ENCODE results near the gene CACNA2D1.

The CACNA2D1 gene

GRCh38 chr7:82179311-82179710 lies 264.3 kb downstream of the CACNA2D1 start:
- DNase-seq: peak; percentile 88
- H3K36me3 ChIP-seq (ENCODE audit: control insufficient read depth, insufficient read depth, low read length): no peaks in the 10 kb centered on the region
- no peak overlapping the region for H2AK5ac ChIP-seq (ENCODE audit: low read length)
- H3K4ac ChIP-seq (ENCODE audit: low read depth, low read length): no peak overlapping the region
- no peak overlapping the region for H2BK15ac ChIP-seq (replicated peaks; ENCODE audit: low read depth)
- no CpG with 5 or more reads among the region's 1 CpG for WGBS (ENCODE audit: extremely low coverage, insufficient coverage, low lambda C conversion rate)
- H3K4me3 ChIP-seq (ENCODE audit: low read length): no peak overlapping the region
- H3K18ac ChIP-seq (ENCODE audit: low read length): no peak overlapping the region
- no peak overlapping the region for H3K9ac ChIP-seq (ENCODE audit: low read length)
- no peak overlapping the region for H4K8ac ChIP-seq (ENCODE audit: low read depth, low read length)
- H3K56ac ChIP-seq (ENCODE audit: low read length): no peak overlapping the region
- H3K27ac ChIP-seq (ENCODE audit: low read depth, low read length): no peak overlapping the region
- H2BK5ac ChIP-seq (ENCODE audit: low read length): no peak overlapping the region
- H3K23ac ChIP-seq (ENCODE audit: low read length): no peak overlapping the region
- H4K5ac ChIP-seq (ENCODE audit: low read length): no peak overlapping the region
- H2BK120ac ChIP-seq (ENCODE audit: low read depth, low read length): no peak overlapping the region
- H3K79me1 ChIP-seq (ENCODE audit: low read length): no peaks in the 10 kb centered on the region
- no peak overlapping the region for H3K4me2 ChIP-seq (ENCODE audit: low read length)
- H3K4me1 ChIP-seq (ENCODE audit: control insufficient read depth, low read depth, low read length): peaks cover 3% of the 10 kb centered on the region
- no peaks in the 10 kb centered on the region for H3K79me2 ChIP-seq (ENCODE audit: control insufficient read depth, insufficient read depth, low read length)
- H3K27me3 ChIP-seq (ENCODE audit: insufficient read depth, low read length, poor library complexity): no peaks in the 10 kb centered on the region

GRCh38 chr7:82175319-82175718 lies 268.3 kb downstream of the CACNA2D1 start:
- H2BK5ac ChIP-seq (ENCODE audit: low read length): no peak overlapping the region
- no peak overlapping the region for H3K56ac ChIP-seq (ENCODE audit: low read length)
- H3K4me1 ChIP-seq (ENCODE audit: control insufficient read depth, low read depth, low read length): peaks cover 3% of the 10 kb centered on the region
- H3K9ac ChIP-seq (ENCODE audit: low read length): no peak overlapping the region
- no peak overlapping the region for H2BK15ac ChIP-seq (replicated peaks; ENCODE audit: low read depth)
- no peak overlapping the region for H3K27ac ChIP-seq (ENCODE audit: low read depth, low read length)
- no peak overlapping the region for H3K4me3 ChIP-seq (ENCODE audit: low read length)
- no peak overlapping the region for H2BK120ac ChIP-seq (ENCODE audit: low read depth, low read length)
- no peak overlapping the region for H3K4me2 ChIP-seq (ENCODE audit: low read length)
- no peak overlapping the region for H3K23ac ChIP-seq (ENCODE audit: low read length)
- H2AK5ac ChIP-seq (ENCODE audit: low read length): no peak overlapping the region
- no peaks in the 10 kb centered on the region for H3K36me3 ChIP-seq (ENCODE audit: control insufficient read depth, insufficient read depth, low read length)
- peak; percentile 56 for DNase-seq
- H3K4ac ChIP-seq (ENCODE audit: low read depth, low read length): no peak overlapping the region
- whole genome bisulfite sequencing (ENCODE audit: extremely low coverage, insufficient coverage, low lambda C conversion rate): no CpG with 5 or more reads among the region's 2 CpGs
- H4K5ac ChIP-seq (ENCODE audit: low read length): no peak overlapping the region
- no peaks in the 10 kb centered on the region for H3K27me3 ChIP-seq (ENCODE audit: insufficient read depth, low read length, poor library complexity)
- H4K8ac ChIP-seq (ENCODE audit: low read depth, low read length): no peak overlapping the region
- H3K18ac ChIP-seq (ENCODE audit: low read length): no peak overlapping the region
- H3K79me2 ChIP-seq (ENCODE audit: control insufficient read depth, insufficient read depth, low read length): no peaks in the 10 kb centered on the region
- H3K79me1 ChIP-seq (ENCODE audit: low read length): no peaks in the 10 kb centered on the region

- no peaks in the 10 kb centered on the region for H3K36me3 ChIP-seq (ENCODE audit: control insufficient read depth, insufficient read depth, low read length)
- no peak overlapping the region for H3K27ac ChIP-seq (ENCODE audit: low read depth, low read length)
- no peak overlapping the region for H3K56ac ChIP-seq (ENCODE audit: low read length)
- H2BK120ac ChIP-seq (ENCODE audit: low read depth, low read length): no peak overlapping the region
- H3K18ac ChIP-seq (ENCODE audit: low read length): no peak overlapping the region
- no peak overlapping the region for H2AK5ac ChIP-seq (ENCODE audit: low read length)
- H3K27me3 ChIP-seq (ENCODE audit: insufficient read depth, low read length, poor library complexity): no peaks in the 10 kb centered on the region
- H3K23ac ChIP-seq (ENCODE audit: low read length): no peak overlapping the region
- H3K4me3 ChIP-seq (ENCODE audit: low read length): no peak overlapping the region
- H3K4me2 ChIP-seq (ENCODE audit: low read length): no peak overlapping the region
- H3K9ac ChIP-seq (ENCODE audit: low read length): no peak overlapping the region
- no peak overlapping the region for H2BK5ac ChIP-seq (ENCODE audit: low read length)
- no peak overlapping the region for H3K4ac ChIP-seq (ENCODE audit: low read depth, low read length)
- H4K5ac ChIP-seq (ENCODE audit: low read length): no peak overlapping the region
- no peak overlapping the region for H4K8ac ChIP-seq (ENCODE audit: low read depth, low read length)
- WGBS (ENCODE audit: extremely low coverage, insufficient coverage, low lambda C conversion rate): no CpG with 5 or more reads among the region's 4 CpGs
- no peak overlapping the region for H2BK15ac ChIP-seq (replicated peaks; ENCODE audit: low read depth)
- H3K4me1 ChIP-seq (ENCODE audit: control insufficient read depth, low read depth, low read length): peaks cover 3% of the 10 kb centered on the region
- H3K79me2 ChIP-seq (ENCODE audit: control insufficient read depth, insufficient read depth, low read length): no peaks in the 10 kb centered on the region
- no peaks in the 10 kb centered on the region for H3K79me1 ChIP-seq (ENCODE audit: low read length)
- no peak for DNase-seq
Measured at GRCh38 chr7:82173400-82174021, 270.1 kb downstream of the CACNA2D1 start.

GRCh38 chr7:82172881-82173280 lies 270.7 kb downstream of the CACNA2D1 start:
- Histone ChIP-seq H3K4me2 (ENCODE audit: low read length) (no peak overlapping the region), H3K23ac (ENCODE audit: low read length) (no peak overlapping the region), H2AK5ac (ENCODE audit: low read length) (no peak overlapping the region), H3K56ac (ENCODE audit: low read length) (no peak overlapping the region), H3K18ac (ENCODE audit: low read length) (no peak overlapping the region), H3K27ac (ENCODE audit: low read depth, low read length) (no peak overlapping the region), H3K4me3 (ENCODE audit: low read length) (no peak overlapping the region), H3K4me1 (ENCODE audit: control insufficient read depth, low read depth, low read length) (peaks cover 3% of the 10 kb centered on the region), H3K9ac (ENCODE audit: low read length) (no peak overlapping the region), H2BK120ac (ENCODE audit: low read depth, low read length) (no peak overlapping the region), H4K8ac (ENCODE audit: low read depth, low read length) (no peak overlapping the region), H4K5ac (ENCODE audit: low read length) (no peak overlapping the region), H3K4ac (ENCODE audit: low read depth, low read length) (no peak overlapping the region), H3K79me1 (ENCODE audit: low read length) (no peaks in the 10 kb centered on the region), H2BK5ac (ENCODE audit: low read length) (no peak overlapping the region), H3K36me3 (ENCODE audit: control insufficient read depth, insufficient read depth, low read length) (no peaks in the 10 kb centered on the region), H3K27me3 (ENCODE audit: insufficient read depth, low read length, poor library complexity) (no peaks in the 10 kb centered on the region), H3K79me2 (ENCODE audit: control insufficient read depth, insufficient read depth, low read length) (no peaks in the 10 kb centered on the region), H2BK15ac (replicated peaks; ENCODE audit: low read depth) (no peak overlapping the region)
- no peak for DNase-seq
- WGBS (ENCODE audit: extremely low coverage, insufficient coverage, low lambda C conversion rate): no CpG with 5 or more reads among the region's 2 CpGs

- H3K23ac ChIP-seq (ENCODE audit: low read length): no peak overlapping the region
Measured at GRCh38 chr7:82172017-82172416, 271.6 kb downstream of the CACNA2D1 start.

More at GRCh38 chr7:82172017-82172416, 271.6 kb downstream of the CACNA2D1 start:
- Histone ChIP-seq H3K79me1 (ENCODE audit: low read length) (no peaks in the 10 kb centered on the region), H2BK5ac (ENCODE audit: low read length) (no peak overlapping the region), H4K8ac (ENCODE audit: low read depth, low read length) (no peak overlapping the region), H3K4ac (ENCODE audit: low read depth, low read length) (no peak overlapping the region), H3K4me1 (ENCODE audit: control insufficient read depth, low read depth, low read length) (peaks cover 3% of the 10 kb centered on the region), H3K79me2 (ENCODE audit: control insufficient read depth, insufficient read depth, low read length) (no peaks in the 10 kb centered on the region), H4K5ac (ENCODE audit: low read length) (no peak overlapping the region), H3K4me2 (ENCODE audit: low read length) (no peak overlapping the region), H3K9ac (ENCODE audit: low read length) (no peak overlapping the region), H2BK15ac (replicated peaks; ENCODE audit: low read depth) (no peak overlapping the region), H2AK5ac (ENCODE audit: low read length) (no peak overlapping the region), H3K27me3 (ENCODE audit: insufficient read depth, low read length, poor library complexity) (no peaks in the 10 kb centered on the region), H3K56ac (ENCODE audit: low read length) (no peak overlapping the region), H2BK120ac (ENCODE audit: low read depth, low read length) (no peak overlapping the region), H3K4me3 (ENCODE audit: low read length) (no peak overlapping the region), H3K36me3 (ENCODE audit: control insufficient read depth, insufficient read depth, low read length) (no peaks in the 10 kb centered on the region), H3K18ac (ENCODE audit: low read length) (no peak overlapping the region), H3K27ac (ENCODE audit: low read depth, low read length) (no peak overlapping the region)
- no peak for DNase-seq
- no CpG with 5 or more reads among the region's 1 CpG for WGBS (ENCODE audit: extremely low coverage, insufficient coverage, low lambda C conversion rate)
